Stimulated activated CD8-positive, alpha-beta memory T cell treated with anti-CD3 and anti-CD28 coated beads, Interleukin-7, amount 100 ng/mL, for 1 hour (primary cell): Measurements from ENCODE around the gene KCNG4.

Experiments
- DNase-seq, 2 donors: peaks; one replicate each; pipeline ENCODE4 v3.0.0-alpha.2; 2020; ENCODE audit warnings: low read depth in 2 of 2

KCNG4 gene

DNA sequence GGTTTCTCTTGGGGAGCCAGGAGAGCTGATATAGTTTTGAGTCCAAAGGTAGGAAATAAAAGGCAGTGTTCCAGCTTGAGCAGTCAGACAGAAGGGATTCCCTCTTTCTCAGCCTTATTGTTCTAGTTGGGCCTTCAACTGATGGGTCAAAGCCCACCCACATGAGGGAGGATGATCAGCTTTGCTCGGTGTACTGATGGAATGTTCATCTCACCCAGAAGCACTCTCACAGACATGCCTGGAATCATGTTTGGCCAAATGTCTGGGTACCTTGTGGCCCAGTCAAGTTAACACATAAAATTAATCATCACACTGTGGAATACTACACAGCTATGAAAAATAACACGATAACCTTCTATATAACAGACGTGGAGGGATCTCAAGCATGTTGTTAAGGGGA is 23.1 kb upstream of the KCNG4 start:
- DNase-seq, result no peak

DNA sequence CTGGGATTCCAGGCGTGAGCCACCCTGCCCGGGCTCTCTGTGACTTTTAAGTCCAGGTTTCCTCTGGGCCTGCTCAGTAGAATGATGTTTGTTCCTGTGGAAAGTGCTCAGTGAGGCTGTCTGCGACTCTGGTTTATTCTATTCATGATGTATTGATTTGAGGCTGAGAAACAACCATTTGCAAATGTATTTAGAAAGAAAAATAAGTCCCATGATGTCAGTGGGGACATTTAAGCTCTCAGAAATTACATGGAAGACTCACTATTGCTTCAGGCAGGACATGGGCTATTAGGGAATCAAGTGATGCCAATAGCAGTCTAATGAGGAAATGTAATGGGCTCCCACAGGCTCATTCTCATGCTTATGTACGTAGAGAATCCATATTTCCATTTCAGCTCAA is 22.2 kb upstream of the KCNG4 start:
- DNase-seq, result no peak

- no peak for DNase-seq
Measured at GRCh38 chr16:84260766-84261554, 21.1 kb upstream of the KCNG4 start.

GRCh38 chr16:84259691-84260090 is 19.9 kb upstream of the KCNG4 start:
- no peak for DNase-seq

GRCh38 chr16:84258266-84258665 is 18.5 kb upstream of the KCNG4 start:
- no peak for DNase-seq

DNA sequence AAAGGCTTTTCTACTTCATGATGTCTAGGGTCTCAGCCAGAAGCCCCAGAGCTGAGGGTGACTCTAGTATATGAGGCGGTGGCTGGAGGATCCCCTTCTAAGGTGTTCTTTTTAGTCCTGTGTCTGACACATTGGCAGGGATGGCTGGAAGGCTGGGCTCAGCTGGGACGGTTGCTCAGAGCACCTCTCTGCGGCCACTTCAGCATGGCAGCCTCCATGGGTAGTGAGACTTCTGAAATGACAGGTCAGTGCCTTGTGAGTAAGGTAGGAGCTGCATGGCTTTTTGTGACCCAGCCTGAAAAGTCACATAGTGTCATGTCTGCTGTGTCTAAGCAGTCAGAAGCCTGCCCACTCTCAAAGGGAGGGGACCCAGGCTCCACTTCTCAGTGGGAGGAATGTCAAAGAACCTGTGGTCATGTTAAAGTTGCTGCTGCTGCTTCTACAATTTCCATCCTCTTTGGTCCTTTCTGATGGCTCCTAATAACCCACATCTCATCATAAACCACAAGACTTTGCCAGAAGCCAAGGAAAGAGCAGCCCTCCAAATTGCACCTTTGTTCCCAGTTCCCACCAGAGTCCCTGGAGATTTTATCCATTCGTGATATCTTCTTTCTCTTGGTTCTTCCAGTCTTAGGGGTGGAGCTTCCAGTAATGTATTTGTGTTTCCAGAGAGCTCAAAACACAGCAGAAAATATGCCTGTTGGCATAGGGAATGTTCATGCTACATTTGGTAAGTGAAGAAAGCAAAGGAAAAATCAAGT is 15.4 kb upstream of the KCNG4 start:
- DNase-seq, result no peak

DNA sequence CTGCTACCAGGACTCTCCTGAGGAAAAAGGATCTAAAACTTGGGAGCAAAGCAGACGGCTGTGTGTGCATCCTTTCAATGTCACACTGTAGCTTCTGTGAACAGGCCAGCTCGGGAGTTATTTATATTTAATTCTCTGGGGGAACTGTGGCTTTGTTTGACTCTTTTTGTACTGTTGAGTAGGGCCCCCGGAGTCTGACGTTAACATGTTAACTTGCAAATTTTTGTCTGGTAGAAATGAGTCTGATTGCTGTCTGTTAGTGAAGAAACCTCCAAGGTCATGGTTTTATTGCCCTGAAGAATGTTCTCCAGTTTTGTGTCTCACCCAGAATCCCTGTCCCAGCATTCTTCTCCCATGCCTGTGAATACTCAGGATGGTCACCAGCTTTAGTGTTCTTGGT is 14.2 kb upstream of the KCNG4 start:
- no peak for DNase-seq

DNA sequence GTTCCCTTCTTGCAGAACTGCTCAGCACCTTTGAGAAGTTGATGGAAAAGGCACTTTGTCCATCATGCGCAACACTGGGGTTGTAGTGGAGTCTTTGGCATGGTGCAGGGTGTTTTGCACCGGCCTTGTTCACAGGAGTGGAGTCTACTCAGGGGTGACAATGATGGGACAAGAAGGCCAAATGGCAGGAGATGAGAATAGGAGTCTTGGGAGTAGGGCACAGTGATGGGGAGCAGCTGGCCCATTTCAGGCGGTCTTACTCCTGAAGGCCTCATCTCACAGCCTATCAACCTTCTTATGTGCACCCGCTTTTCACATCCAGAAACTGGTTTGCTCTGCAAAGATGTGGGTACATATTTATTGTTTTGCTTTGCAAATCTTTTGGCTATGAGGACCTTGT is 13.4 kb upstream of the KCNG4 start:
- no peak for DNase-seq

GRCh38 chr16:84252184-84252583 is 12.4 kb upstream of the KCNG4 start:
- DNase-seq, result no peak

DNA sequence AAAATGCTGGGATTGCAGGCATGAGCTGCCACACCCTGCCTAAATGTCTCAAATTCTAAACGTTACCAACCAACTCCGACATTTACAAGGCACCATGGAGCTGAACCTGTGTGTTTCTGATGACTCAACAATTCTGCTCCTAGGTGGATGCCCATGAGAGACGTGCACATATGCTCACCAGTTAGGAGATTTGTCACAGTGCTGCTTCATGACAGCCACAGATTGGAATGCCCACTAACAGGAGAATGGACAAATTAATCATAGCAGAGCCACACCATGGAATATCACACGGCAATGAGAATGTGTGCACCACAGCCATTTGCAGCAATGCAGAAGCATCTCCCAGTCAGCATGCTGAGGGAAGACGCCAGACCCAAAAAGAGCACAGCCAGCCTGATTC is 8.0 kb upstream of the KCNG4 start:
- no peak for DNase-seq

DNA sequence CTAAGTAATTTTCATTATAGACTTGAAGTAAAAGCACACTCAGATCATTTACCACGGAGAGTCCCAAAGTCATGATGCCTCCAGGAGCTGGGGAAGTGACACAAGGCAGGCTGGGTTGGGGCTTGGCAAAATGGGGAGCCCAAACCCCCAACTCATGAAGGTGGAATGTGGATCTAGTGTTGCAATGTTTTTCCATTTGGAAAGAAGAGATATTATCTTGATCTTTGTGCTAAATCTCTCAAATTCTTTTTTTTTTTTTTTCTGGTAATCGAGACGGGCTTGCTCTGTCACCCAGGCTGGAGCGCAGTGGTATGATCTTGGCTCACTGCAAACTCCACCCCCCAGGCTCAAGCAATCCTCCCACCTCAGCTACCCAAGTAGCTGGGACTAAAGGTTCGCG is 7.5 kb upstream of the KCNG4 start:
- DNase-seq, result no peak

- DNase-seq, result no peak
Measured at GRCh38 chr16:84246679-84247077, 6.9 kb upstream of the KCNG4 start.

DNA sequence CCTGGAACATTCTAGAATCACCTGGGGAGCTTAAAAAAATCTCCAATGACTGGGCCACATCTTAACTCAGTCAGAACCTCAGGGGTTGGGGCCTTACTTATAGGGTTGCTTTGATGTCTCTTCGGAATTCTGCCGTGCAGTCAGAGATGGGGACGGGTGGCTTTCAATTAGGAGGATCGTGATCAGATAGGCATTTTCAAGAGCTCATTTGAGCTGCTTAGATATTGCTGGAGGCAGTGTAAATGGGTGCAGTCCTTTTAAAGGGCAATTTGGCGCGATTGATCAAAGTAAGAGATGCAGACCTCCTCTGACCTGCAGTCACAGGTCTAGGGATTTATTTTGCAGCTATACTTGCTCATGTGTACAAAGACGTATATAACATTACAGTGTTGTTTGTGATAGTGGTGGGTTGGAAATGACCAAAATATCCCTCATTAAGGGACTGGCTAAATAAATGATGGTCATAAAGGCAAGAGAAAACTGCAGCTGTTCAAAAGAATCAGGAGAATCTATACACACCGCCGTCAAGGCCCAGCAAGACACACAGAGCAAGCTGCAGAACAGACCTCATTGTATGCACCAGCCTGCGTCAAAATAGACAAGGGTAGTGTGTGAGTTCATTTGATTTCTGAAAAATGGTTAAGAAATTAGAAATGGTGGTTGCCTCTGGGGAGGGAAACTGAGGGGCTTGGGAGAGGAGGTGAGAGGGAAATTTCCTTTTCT is 6.3 kb upstream of the KCNG4 start:
- no peak for DNase-seq

DNA sequence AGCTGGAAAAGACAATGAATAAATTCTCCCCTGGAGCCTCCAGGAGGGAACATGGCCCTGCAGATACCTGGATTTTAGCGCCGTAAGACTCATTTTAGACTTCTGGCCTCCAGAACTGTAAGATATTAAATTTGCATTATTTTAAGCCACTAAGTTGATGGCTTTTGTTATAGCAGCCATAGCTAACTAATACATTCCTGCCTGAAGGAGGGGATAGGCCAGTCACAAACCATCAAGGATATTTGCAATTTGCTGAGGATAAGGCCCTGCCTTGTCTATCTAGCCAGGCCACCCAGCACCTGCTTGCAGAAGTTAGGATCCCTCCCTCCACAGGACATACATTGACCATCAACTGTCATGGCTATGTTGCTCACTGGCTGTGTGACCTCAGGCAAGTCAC is 4.9 kb upstream of the KCNG4 start:
- no peak for DNase-seq

DNA sequence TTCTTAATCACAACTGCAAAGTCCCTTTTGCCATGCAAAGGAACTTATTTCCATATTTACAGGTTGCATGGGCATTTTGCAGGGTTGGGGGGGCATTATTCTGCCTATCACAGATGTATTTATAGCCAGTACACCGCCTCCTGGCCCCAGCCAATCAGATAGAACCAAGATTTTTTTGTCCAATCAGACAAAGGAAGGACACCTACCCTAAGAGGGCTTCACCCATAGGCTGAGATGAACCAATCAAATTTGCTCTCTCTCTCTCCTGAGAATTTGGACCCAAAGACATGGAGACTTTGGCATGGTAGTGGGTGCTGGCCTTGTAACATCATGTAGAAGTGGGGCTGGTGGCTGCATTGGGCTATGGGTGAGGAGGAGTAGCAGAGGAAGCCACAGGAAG is 3.9 kb upstream of the KCNG4 start:
- no peak for DNase-seq

- DNase-seq, result no peak
Measured at GRCh38 chr16:84242839-84243238, 3.0 kb upstream of the KCNG4 start.

DNA sequence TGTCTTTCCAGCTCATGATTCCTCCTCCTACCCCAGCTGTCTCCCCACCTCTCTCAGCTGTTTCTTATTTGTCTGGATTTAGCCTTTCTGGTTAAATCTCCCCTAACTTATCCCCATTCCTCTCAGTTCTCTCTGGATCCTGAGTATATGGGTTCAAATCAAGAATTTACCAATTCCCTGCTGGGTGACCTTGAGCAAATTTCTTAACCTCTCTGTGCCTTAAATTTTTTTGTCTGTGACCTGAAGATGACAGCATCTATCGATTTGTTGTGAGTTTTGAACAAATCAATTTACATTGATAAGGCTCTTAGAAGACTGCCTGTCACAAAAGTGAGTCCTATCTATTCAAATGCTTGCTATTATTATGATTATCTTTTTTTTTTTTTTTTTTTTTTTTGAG is 2.0 kb upstream of the KCNG4 start:
- no peak for DNase-seq

- no peak for DNase-seq
Measured at GRCh38 chr16:84240455-84240854, 643 bp upstream of the KCNG4 start.

DNA sequence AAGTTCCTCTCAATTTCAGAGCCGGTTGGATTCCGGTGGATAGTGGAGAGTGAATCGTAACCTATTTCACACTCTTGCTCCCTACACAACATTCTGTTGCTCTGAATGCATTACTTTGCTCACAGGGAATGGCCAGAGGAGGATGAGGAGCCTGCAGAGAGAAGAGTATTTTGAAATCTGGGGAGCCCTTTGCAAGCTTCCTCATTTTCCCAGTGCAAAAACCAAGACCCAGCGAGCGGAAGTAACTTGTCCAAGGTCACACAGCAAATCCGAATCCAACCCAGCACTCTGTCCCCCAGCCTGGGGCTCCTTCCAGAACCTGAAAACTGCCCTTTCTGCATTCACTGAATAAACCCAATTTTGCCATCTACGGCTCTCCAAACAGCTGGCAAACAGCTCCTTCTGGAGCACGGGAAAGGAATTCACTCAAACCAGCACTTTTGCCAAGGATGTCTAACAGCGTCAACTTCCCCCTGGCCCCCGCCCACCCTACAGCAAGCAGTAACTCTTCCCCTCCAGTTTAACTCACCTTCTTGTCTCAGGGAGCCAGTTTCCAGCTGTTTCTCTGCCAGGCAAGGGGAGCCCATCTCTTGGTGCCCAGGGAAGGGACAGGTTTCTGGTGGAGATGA is 557 bp downstream of the KCNG4 start:
- no peak for DNase-seq

DNA sequence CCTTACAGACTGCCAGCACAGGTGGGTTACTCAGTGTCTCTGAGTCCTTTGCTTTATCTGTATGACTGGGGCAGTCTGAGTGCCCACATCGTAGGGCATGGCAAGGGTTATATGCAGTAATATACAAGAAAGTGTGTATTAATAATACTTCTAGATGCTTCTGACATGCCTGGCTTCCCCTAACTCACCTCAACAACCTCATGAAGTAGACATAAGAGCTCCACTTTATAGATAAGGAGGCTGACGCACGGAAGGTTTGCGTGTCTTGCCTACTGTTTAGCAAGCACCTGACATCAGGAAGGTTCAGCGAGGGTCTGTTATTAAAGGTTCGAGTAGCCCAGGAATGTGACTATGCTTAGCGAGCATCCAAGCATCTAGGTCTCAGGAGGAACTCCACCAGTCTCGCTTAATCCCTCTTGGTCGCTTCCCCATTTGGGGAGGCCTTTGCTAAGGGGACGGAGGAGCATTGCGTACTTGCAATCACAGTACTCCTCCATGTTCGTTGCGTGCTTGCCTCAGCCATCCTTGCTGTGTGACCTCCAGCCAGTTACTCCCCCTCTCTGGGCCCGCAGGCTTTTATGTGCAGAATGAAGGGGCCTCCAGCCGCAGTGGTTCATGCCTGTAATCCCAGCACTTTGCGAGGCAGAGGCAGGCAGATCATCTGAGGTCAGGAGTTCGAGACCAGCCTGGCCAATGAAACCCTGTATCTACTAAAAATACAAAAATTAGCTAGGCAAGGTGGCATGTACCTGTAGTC is 1.6 kb downstream of the KCNG4 start:
- no peak for DNase-seq

GRCh38 chr16:84236671-84237070 is 3.1 kb downstream of the KCNG4 start:
- no peak for DNase-seq
